SK-N-SH (cell line): ENCODE data around the gene CYP26C1. TPM values are rescaled to one million over a fixed set of nuclear protein-coding genes. Genes with fewer than 3 reads are reported as not detected.

Source experiments
- CTCF ChIA-PET: fragments of 300-600, 350-600 bp; formaldehyde crosslinking; extraction: SDS; loops from one replicate; lab custom pipeline; 2021; lab: Yijun Ruan, JAX
- POLR2A ChIA-PET: fragments of 350-600 bp; sonication (Branson Sonifier 250); formaldehyde crosslinking; extraction: SDS; loops from one replicate; lab custom pipeline; 2020; ENCODE audit warnings: antibody characterized with exemption, inconsistent platforms; lab: Yijun Ruan, JAX
- DNase-seq: peaks from one replicate; pipeline ENCODE4 v3.0.0; 2012
- H2AFZ ChIP-seq: fragments of 200-600 bp; sonication (generic); 2 replicates; pipeline ENCODE4 v1.8.1; 2016; ENCODE audit warnings: antibody characterized with exemption, mild to moderate bottlenecking, low read depth
- H3F3A ChIP-seq: fragments of 200-600 bp; sonication (generic); replicated peaks from 2 replicates; pipeline ENCODE3; 2016; ENCODE audit warnings: antibody characterized with exemption, mild to moderate bottlenecking; ENCODE audit not compliant: insufficient read depth
- H3K27ac ChIP-seq, 2 experiments: fragments of 200-500 bp in 1 of 2; fragments of 200-600 bp in 1 of 2; sonication (Bioruptor generic) in 1 of 2; sonication (generic), shearing (Covaris generic) in 1 of 2; 2 replicates each; pipeline versions ENCODE4 v1.5.1 to v1.6.1; 2014 to 2016; ENCODE audit warnings: low read depth in 2 of 2, inconsistent platforms in 1 of 2, low read length in 1 of 2, mild to moderate bottlenecking in 1 of 2, mixed read lengths in 1 of 2
- H3K27me3 ChIP-seq: fragments of 200-600 bp; sonication (generic), shearing (Covaris generic); 2 replicates; pipeline ENCODE4 v1.6.1; 2016; ENCODE audit warnings: mixed run types; ENCODE audit not compliant: insufficient read depth
- H3K36me3 ChIP-seq, 2 experiments: fragments of 200-500 bp in 1 of 2; fragments of 200-600 bp in 1 of 2; sonication (Bioruptor generic) in 1 of 2; sonication (generic) in 1 of 2; replicated peaks in 1 of 2; 2 replicates each; pipeline versions ENCODE3 to v1.5.1; 2014 to 2016; ENCODE audit warnings: low read length in 1 of 2, mild to moderate bottlenecking in 1 of 2; ENCODE audit not compliant: insufficient read depth in 2 of 2, control insufficient read depth in 1 of 2
- H3K4me1 ChIP-seq, 2 experiments: fragments of 200-500 bp in 1 of 2; fragments of 200-600 bp in 1 of 2; sonication (Bioruptor generic) in 1 of 2; sonication (generic), shearing (Covaris generic) in 1 of 2; 2 replicates each; pipeline versions ENCODE4 v1.5.1 to v1.6.1; 2014 to 2016; ENCODE audit warnings: low read depth in 1 of 2, low read length in 1 of 2, mixed run types in 1 of 2; ENCODE audit not compliant: insufficient read depth in 2 of 2, control insufficient read depth in 1 of 2
- H3K4me2 ChIP-seq: fragments of 200-600 bp; sonication (generic), shearing (Covaris generic); 2 replicates; pipeline ENCODE4 v1.6.1; 2017; ENCODE audit warnings: mixed run types
- H3K4me3 ChIP-seq, 2 experiments: fragments of 200-500 bp in 1 of 2; fragments of 200-600 bp in 1 of 2; sonication (Bioruptor generic) in 1 of 2; sonication (generic), shearing (Covaris generic) in 1 of 2; 2 replicates each; pipeline versions ENCODE4 v1.5.1 to v1.8.1; 2014 to 2016; ENCODE audit warnings: low read depth in 2 of 2, inconsistent platforms in 1 of 2, low read length in 1 of 2, mild to moderate bottlenecking in 1 of 2, mixed read lengths in 1 of 2, moderate library complexity in 1 of 2
- H3K79me2 ChIP-seq: fragments of 200-600 bp; sonication (generic); 2 replicates; pipeline ENCODE4 v1.8.1; 2017; ENCODE audit warnings: mild to moderate bottlenecking; ENCODE audit not compliant: insufficient read depth
- H3K9ac ChIP-seq: fragments of 200-600 bp; sonication (generic); 2 replicates; pipeline ENCODE4 v1.6.1; 2017; ENCODE audit warnings: mixed run types
- H3K9me2 ChIP-seq: fragments of 200-600 bp; sonication (generic); 2 replicates; pipeline ENCODE4 v1.6.1; 2017; ENCODE audit warnings: mixed run types
- H3K9me3 ChIP-seq: fragments of 200-600 bp; sonication (generic); 2 replicates; pipeline ENCODE4 v1.6.1; 2017; ENCODE audit warnings: mixed run types, mild to moderate bottlenecking, moderate library complexity
- H4K20me1 ChIP-seq: fragments of 200-600 bp; sonication (generic); 2 replicates; pipeline ENCODE4 v1.6.1; 2017; ENCODE audit warnings: mild to moderate bottlenecking, mixed run types; ENCODE audit not compliant: insufficient read depth
- EP300 ChIP-seq, 2 experiments: IDR thresholded peaks; 2 replicates each; pipeline versions ENCODE4 v1.4.0 to v1.6.1; 2012; ENCODE audit warnings: borderline replicate concordance in 1 of 2, low read depth in 1 of 2, low read length in 1 of 2
- FOSL2 ChIP-seq: IDR thresholded peaks from 2 replicates; pipeline ENCODE4 v1.4.0; 2012; ENCODE audit warnings: low read depth, mild to moderate bottlenecking, moderate library complexity, borderline replicate concordance
- GATA2 ChIP-seq: sonication (generic); formaldehyde crosslinking; IDR thresholded peaks from 2 replicates; pipeline ENCODE4 v1.5.0; 2020; ENCODE audit warnings: mild to moderate bottlenecking, missing genetic modification reagents
- JUND ChIP-seq: IDR thresholded peaks from 2 replicates; pipeline ENCODE4 v1.4.0; 2012
- MEF2A ChIP-seq: IDR thresholded peaks from 2 replicates; pipeline ENCODE4 v1.4.0; 2012; ENCODE audit warnings: low read depth, borderline replicate concordance
- NFIC ChIP-seq: IDR thresholded peaks from 2 replicates; pipeline ENCODE4 v1.4.0; 2012; ENCODE audit warnings: borderline replicate concordance
- NRF1 ChIP-seq: IDR thresholded peaks from 2 replicates; pipeline ENCODE4 v1.6.1; 2012; ENCODE audit warnings: low read depth, mild to moderate bottlenecking, low read length
- POLR2AphosphoS5 ChIP-seq: IDR thresholded peaks from 2 replicates; pipeline ENCODE4 v1.6.1; 2012; ENCODE audit warnings: low read depth, low read length
- RFX5 ChIP-seq: IDR thresholded peaks from 2 replicates; pipeline ENCODE4 v1.6.1; 2012; ENCODE audit warnings: mild to moderate bottlenecking, improper control_type of control experiment, low read length
- TAF1 ChIP-seq: IDR thresholded peaks from 2 replicates; pipeline ENCODE4 v1.6.1; 2012; ENCODE audit warnings: low read depth, mild to moderate bottlenecking, low read length, moderate library complexity, borderline replicate concordance
- TEAD4 ChIP-seq: IDR thresholded peaks from 2 replicates; pipeline ENCODE4 v1.4.0; 2012; ENCODE audit warnings: mild to moderate bottlenecking, borderline replicate concordance; ENCODE audit not compliant: insufficient read depth
- YY1 ChIP-seq: IDR thresholded peaks from 2 replicates; pipeline ENCODE4 v1.4.0; 2012; ENCODE audit warnings: low read depth, mild to moderate bottlenecking
- WGBS: methylation state at CpG from one replicate; pipeline ENCODE4 v1.1.6; 2017; ENCODE audit warnings: low lambda C conversion rate; 5-methylcytosine and 5-hydroxymethylcytosine counted together
- polyA plus RNA-seq, 3 experiments: library from polyadenylated mRNA; depleted of rRNA; stranded (reverse); fragments of >200 nt; gene quantifications; 2 replicates each; pipeline ENCODE4 v1.2.3, GENCODE V29; 2012
- TF ChIP-seq, protein P1 (sequence below): IDR thresholded peaks from 2 replicates; pipeline ENCODE4 v1.6.1; 2012; ENCODE audit warnings: mild to moderate bottlenecking, low read depth, low read length, moderate library complexity
- TF ChIP-seq, protein P2 (sequence below): fragments of 150-350 bp; IDR thresholded peaks from 2 replicates; pipeline ENCODE4 v1.6.1; 2017; ENCODE audit warnings: antibody characterized with exemption, low read length, low read depth, borderline replicate concordance
- TF ChIP-seq, protein P3 (sequence below): IDR thresholded peaks from 2 replicates; pipeline ENCODE4 v1.4.0; 2012; ENCODE audit warnings: low read depth, borderline replicate concordance
- TF ChIP-seq, protein P4 (sequence below): fragments of 200-600 bp; sonication (generic); IDR thresholded peaks from 2 replicates; pipeline ENCODE4 v1.6.1; 2017; ENCODE audit warnings: antibody characterized with exemption, mild to moderate bottlenecking, moderate library complexity
- TF ChIP-seq, protein P5 (sequence below): fragments of 150-350 bp; IDR thresholded peaks from 2 replicates; pipeline ENCODE4 v1.6.1; 2016; ENCODE audit warnings: mild to moderate bottlenecking, low read depth, low read length
- TF ChIP-seq, protein P6 (sequence below): IDR thresholded peaks from 2 replicates; pipeline ENCODE4 v1.4.0; 2012; ENCODE audit warnings: low read depth, borderline replicate concordance

CYP26C1 gene
- polyA plus RNA-seq, 1 of the 3 experiments (the other 2 are of a cell fraction) = not detected

DNA sequence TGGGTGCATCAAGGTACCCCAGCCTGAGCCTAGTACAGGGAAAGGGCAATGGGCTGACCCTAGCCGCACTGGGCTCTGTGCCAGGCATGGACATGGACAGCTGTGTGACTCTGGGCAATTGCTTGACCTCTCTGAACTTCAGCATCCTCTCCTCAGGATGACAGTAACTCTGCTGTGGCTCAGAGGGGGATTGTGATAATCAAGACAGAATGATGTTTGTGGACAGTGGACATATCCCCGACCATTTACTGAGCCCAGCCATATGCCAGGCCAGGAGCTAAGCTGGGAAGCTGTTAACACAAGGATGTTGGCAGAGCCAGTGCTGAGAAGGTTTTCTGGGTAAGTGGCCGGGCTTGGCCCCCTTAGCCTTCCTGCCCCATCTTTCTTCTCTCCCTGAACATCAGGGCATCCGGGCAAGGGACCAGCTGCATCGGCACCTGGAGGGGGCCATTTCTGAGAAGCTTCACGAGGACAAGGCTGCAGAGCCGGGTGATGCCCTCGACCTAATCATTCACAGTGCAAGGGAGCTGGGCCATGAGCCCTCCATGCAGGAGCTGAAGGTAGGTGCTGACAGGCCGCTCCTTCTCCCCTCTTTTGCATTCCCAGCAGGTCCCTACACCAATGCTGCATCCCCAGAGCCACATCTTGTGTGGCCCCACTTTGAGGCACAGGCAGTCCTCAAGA, 3.5 kb downstream of the CYP26C1 start (continued):
- TF ChIP-seq, protein P1, sequence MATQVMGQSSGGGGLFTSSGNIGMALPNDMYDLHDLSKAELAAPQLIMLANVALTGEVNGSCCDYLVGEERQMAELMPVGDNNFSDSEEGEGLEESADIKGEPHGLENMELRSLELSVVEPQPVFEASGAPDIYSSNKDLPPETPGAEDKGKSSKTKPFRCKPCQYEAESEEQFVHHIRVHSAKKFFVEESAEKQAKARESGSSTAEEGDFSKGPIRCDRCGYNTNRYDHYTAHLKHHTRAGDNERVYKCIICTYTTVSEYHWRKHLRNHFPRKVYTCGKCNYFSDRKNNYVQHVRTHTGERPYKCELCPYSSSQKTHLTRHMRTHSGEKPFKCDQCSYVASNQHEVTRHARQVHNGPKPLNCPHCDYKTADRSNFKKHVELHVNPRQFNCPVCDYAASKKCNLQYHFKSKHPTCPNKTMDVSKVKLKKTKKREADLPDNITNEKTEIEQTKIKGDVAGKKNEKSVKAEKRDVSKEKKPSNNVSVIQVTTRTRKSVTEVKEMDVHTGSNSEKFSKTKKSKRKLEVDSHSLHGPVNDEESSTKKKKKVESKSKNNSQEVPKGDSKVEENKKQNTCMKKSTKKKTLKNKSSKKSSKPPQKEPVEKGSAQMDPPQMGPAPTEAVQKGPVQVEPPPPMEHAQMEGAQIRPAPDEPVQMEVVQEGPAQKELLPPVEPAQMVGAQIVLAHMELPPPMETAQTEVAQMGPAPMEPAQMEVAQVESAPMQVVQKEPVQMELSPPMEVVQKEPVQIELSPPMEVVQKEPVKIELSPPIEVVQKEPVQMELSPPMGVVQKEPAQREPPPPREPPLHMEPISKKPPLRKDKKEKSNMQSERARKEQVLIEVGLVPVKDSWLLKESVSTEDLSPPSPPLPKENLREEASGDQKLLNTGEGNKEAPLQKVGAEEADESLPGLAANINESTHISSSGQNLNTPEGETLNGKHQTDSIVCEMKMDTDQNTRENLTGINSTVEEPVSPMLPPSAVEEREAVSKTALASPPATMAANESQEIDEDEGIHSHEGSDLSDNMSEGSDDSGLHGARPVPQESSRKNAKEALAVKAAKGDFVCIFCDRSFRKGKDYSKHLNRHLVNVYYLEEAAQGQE = no peak
- TF ChIP-seq, protein P2, sequence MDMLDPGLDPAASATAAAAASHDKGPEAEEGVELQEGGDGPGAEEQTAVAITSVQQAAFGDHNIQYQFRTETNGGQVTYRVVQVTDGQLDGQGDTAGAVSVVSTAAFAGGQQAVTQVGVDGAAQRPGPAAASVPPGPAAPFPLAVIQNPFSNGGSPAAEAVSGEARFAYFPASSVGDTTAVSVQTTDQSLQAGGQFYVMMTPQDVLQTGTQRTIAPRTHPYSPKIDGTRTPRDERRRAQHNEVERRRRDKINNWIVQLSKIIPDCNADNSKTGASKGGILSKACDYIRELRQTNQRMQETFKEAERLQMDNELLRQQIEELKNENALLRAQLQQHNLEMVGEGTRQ = no peak
- TF ChIP-seq EP300 (IDR thresholded peaks at IDR 0.05; ENCODE audit: borderline replicate concordance in 1 of 2, low read depth in 1 of 2, low read length in 1 of 2) (no peak), MEF2A (no peak), TEAD4 (no peak), GATA2 (CRISPR knock-in tag) (no peak)

DNA sequence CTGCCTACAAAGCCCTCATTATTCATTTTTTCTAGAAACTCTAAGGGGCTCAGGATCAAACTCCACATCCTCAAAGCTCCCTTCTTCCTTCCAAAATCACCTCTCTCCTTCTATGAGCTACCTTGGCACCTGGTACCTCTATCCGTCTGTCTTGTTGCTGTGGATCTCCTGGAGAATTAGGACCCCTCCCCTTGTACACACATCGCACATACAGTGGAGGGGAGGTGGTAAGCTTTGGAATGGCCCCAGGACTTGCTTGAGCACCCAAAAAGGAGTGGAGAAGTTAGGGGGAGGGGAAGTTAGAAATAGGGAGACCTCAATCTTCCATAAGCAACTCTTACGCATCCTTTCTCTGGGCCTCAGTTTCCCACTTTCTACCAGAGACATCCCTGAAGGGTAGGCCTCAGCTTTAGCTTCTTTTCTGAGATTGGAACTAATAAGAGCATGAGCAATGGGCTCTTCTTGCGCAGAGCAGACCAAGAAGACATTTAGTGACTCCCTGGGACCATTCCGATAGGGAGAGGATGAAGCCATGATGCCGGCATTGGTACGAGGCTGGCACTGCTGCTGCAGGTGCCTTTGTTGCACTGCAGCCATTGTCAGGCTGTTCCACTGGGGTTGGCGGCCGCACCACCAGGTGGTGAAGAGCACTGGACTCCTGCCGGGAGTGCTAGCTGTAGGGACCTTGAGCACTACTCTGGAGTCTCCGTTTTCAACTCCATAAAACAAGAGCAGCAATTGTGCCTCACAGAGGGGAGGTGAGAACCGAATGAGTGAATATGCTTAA, 4.5 kb downstream of the CYP26C1 start:
- Histone ChIP-seq H3K9me3 (no peaks in the 10 kb centered on the region), H3K36me3 (no peaks in the 10 kb centered on the region), H3K79me2 (no peaks in the 10 kb centered on the region), H2AFZ (no peak overlapping the region), H3K4me1 (peaks cover 0 to 11% of the 10 kb centered on the region in 2 experiments; a peak in 1 of 4 replicates), H3K4me3 (no peak overlapping the region), H3K27me3 (peaks cover 40% of the 10 kb centered on the region), H3K4me2 (no peak overlapping the region), H4K20me1 (no peaks in the 10 kb centered on the region), H3K9me2 (no peaks in the 10 kb centered on the region), H3K9ac (no peak overlapping the region), H3K27ac (no peak overlapping the region), H3F3A (no peaks in the 10 kb centered on the region)
- POLR2A ChIA-PET = no interaction called here
- peak; percentile 22 for DNase-seq
- 82% methylated on average over 7 of the region's 12 CpGs for WGBS
- CTCF ChIA-PET = interaction anchor here (1.1 to 8.4 kb wide), 8 partner anchors 13 to 417 kb away, joined by 3 to 69 read pairs (median 6); partner anchors contain the start of gene MYOF
- TF ChIP-seq NFIC (no peak), EP300 (IDR thresholded peaks at IDR 0.05; ENCODE audit: borderline replicate concordance in 1 of 2, low read depth in 1 of 2, low read length in 1 of 2) (no peak), TAF1 (no peak), RFX5 (no peak), JUND (no peak), YY1 (no peak), NRF1 (no peak), FOSL2 (no peak), POLR2AphosphoS5 (no peak)
- TF ChIP-seq, protein P3, sequence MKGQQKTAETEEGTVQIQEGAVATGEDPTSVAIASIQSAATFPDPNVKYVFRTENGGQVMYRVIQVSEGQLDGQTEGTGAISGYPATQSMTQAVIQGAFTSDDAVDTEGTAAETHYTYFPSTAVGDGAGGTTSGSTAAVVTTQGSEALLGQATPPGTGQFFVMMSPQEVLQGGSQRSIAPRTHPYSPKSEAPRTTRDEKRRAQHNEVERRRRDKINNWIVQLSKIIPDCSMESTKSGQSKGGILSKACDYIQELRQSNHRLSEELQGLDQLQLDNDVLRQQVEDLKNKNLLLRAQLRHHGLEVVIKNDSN = no peak
- TF ChIP-seq, protein P4, sequence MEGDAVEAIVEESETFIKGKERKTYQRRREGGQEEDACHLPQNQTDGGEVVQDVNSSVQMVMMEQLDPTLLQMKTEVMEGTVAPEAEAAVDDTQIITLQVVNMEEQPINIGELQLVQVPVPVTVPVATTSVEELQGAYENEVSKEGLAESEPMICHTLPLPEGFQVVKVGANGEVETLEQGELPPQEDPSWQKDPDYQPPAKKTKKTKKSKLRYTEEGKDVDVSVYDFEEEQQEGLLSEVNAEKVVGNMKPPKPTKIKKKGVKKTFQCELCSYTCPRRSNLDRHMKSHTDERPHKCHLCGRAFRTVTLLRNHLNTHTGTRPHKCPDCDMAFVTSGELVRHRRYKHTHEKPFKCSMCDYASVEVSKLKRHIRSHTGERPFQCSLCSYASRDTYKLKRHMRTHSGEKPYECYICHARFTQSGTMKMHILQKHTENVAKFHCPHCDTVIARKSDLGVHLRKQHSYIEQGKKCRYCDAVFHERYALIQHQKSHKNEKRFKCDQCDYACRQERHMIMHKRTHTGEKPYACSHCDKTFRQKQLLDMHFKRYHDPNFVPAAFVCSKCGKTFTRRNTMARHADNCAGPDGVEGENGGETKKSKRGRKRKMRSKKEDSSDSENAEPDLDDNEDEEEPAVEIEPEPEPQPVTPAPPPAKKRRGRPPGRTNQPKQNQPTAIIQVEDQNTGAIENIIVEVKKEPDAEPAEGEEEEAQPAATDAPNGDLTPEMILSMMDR = no peak
- TF ChIP-seq, protein P5, sequence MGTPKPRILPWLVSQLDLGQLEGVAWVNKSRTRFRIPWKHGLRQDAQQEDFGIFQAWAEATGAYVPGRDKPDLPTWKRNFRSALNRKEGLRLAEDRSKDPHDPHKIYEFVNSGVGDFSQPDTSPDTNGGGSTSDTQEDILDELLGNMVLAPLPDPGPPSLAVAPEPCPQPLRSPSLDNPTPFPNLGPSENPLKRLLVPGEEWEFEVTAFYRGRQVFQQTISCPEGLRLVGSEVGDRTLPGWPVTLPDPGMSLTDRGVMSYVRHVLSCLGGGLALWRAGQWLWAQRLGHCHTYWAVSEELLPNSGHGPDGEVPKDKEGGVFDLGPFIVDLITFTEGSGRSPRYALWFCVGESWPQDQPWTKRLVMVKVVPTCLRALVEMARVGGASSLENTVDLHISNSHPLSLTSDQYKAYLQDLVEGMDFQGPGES = no peak
- TF ChIP-seq, protein P6, sequence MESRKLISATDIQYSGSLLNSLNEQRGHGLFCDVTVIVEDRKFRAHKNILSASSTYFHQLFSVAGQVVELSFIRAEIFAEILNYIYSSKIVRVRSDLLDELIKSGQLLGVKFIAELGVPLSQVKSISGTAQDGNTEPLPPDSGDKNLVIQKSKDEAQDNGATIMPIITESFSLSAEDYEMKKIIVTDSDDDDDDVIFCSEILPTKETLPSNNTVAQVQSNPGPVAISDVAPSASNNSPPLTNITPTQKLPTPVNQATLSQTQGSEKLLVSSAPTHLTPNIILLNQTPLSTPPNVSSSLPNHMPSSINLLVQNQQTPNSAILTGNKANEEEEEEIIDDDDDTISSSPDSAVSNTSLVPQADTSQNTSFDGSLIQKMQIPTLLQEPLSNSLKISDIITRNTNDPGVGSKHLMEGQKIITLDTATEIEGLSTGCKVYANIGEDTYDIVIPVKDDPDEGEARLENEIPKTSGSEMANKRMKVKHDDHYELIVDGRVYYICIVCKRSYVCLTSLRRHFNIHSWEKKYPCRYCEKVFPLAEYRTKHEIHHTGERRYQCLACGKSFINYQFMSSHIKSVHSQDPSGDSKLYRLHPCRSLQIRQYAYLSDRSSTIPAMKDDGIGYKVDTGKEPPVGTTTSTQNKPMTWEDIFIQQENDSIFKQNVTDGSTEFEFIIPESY = no peak
